GM23338 (cell line): Measurements from ENCODE around the gene TGDS. TPM values are rescaled to one million over a fixed set of nuclear protein-coding genes. Genes with fewer than 3 reads are reported as not detected.
A peak's percentile ranks its signal among the peaks of the same experiment; 100 is the strongest.

Experiments used
- ATAC-seq: fragments of 200-7000 bp; cut with Tn5 transposase; 3 replicates; pipeline ENCODE4 v1.9.1; 2020
- DNase-seq: peaks from one replicate; pipeline ENCODE4 v3.0.0-alpha.2; 2015; ENCODE audit warnings: low spot score
- H2AFZ ChIP-seq: fragments of 200-600 bp; sonication (generic); 2 replicates; pipeline ENCODE4 v1.8.0; 2016; ENCODE audit warnings: antibody characterized with exemption, mild to moderate bottlenecking, moderate library complexity
- H3F3A ChIP-seq: fragments of 200-600 bp; sonication (generic); replicated peaks from 2 replicates; pipeline ENCODE4 v1.8.0; 2017; ENCODE audit warnings: antibody characterized with exemption, mixed run types, low read depth
- H3K27ac ChIP-seq: fragments of 200-600 bp; sonication (generic); 2 replicates; pipeline ENCODE4 v1.6.1; 2016; ENCODE audit warnings: low read depth
- H3K27me3 ChIP-seq: fragments of 200-600 bp; sonication (generic); 2 replicates; pipeline ENCODE4 v1.8.0; 2016; ENCODE audit warnings: mild to moderate bottlenecking, mixed run types, moderate library complexity; ENCODE audit not compliant: insufficient read depth
- H3K36me3 ChIP-seq: fragments of 200-600 bp; sonication (generic); 2 replicates; pipeline ENCODE4 v1.8.0; 2016; ENCODE audit warnings: mild to moderate bottlenecking; ENCODE audit not compliant: insufficient read depth
- H3K4me1 ChIP-seq: fragments of 200-600 bp; sonication (generic); 2 replicates; pipeline ENCODE4 v1.8.0; 2016; ENCODE audit warnings: mild to moderate bottlenecking, moderate library complexity; ENCODE audit not compliant: insufficient read depth
- H3K4me2 ChIP-seq: fragments of 200-600 bp; sonication (generic); 2 replicates; pipeline ENCODE4 v1.7.1; 2017; ENCODE audit warnings: mixed run types
- H3K4me3 ChIP-seq: fragments of 200-600 bp; sonication (generic); 2 replicates; pipeline ENCODE4 v1.6.1; 2016; ENCODE audit warnings: mixed run types
- H3K79me2 ChIP-seq: fragments of 200-600 bp; sonication (generic); replicated peaks from 2 replicates; pipeline ENCODE4 v1.8.0; 2017; ENCODE audit warnings: mild to moderate bottlenecking; ENCODE audit not compliant: insufficient read depth
- H3K9me2 ChIP-seq: fragments of 200-600 bp; sonication (generic); 2 replicates; pipeline ENCODE4 v1.8.0; 2017; ENCODE audit not compliant: insufficient read depth
- H4K20me1 ChIP-seq: fragments of 200-600 bp; sonication (generic); replicated peaks from 2 replicates; pipeline ENCODE4 v1.8.0; 2017; ENCODE audit warnings: mild to moderate bottlenecking; ENCODE audit not compliant: insufficient read depth
- H3K27ac Mint-ChIP-seq: 2 replicates; pipeline ENCODE4 v1.8.0; 2020; ENCODE audit warnings: inconsistent platforms, mild to moderate bottlenecking, moderate library complexity, mixed read lengths
- H3K27me3 Mint-ChIP-seq: 3 replicates; pipeline ENCODE4 v1.8.0; 2022; ENCODE audit warnings: low read depth, mild to moderate bottlenecking, moderate library complexity, mixed read lengths, inconsistent platforms; ENCODE audit not compliant: insufficient read depth, poor library complexity
- H3K36me3 Mint-ChIP-seq: 3 replicates; pipeline ENCODE4 v1.8.0; 2021; ENCODE audit warnings: low read depth, mild to moderate bottlenecking, inconsistent platforms, moderate library complexity, mixed read lengths
- H3K4me1 Mint-ChIP-seq: 3 replicates; pipeline ENCODE4 v1.8.0; 2020; ENCODE audit warnings: mild to moderate bottlenecking, inconsistent platforms, mixed read lengths
- H3K4me3 Mint-ChIP-seq: 3 replicates; pipeline ENCODE4 v1.8.0; 2021; ENCODE audit warnings: moderate library complexity, mild to moderate bottlenecking, inconsistent platforms, mixed read lengths
- H3K9me3 Mint-ChIP-seq: 3 replicates; pipeline ENCODE4 v1.8.0; 2020; ENCODE audit warnings: moderate library complexity, mild to moderate bottlenecking, inconsistent platforms, mixed read lengths
- CREB1 ChIP-seq: fragments of 250-450 bp; sonication (Bioruptor Pico); IDR thresholded peaks from 2 replicates; pipeline ENCODE4 v1.5.0; 2020; ENCODE audit warnings: low read depth, mild to moderate bottlenecking, moderate library complexity
- CTCF ChIP-seq, 2 experiments: fragments of 200-600 bp in 1 of 2; sonication (generic) in 1 of 2; conservative IDR thresholded peaks; 2 replicates each; pipeline versions ENCODE4 v1.5.1 to v1.6.1; 2016 to 2017; ENCODE audit warnings: antibody characterized with exemption in 2 of 2, low read depth in 2 of 2, mild to moderate bottlenecking in 2 of 2, moderate library complexity in 1 of 2
- ETS1 ChIP-seq: IDR thresholded peaks from 2 replicates; pipeline ENCODE4 v1.6.1; 2016; ENCODE audit warnings: antibody characterized with exemption
- EZH2 ChIP-seq: fragments of 200-600 bp; sonication (generic); IDR thresholded peaks from one replicate; pipeline ENCODE4 v1.8.0; 2017; ENCODE audit warnings: antibody characterized with exemption, mild to moderate bottlenecking, low read depth; ENCODE audit not compliant: unreplicated experiment
- EZH2phosphoT487 ChIP-seq: fragments of 200-600 bp; sonication (generic); IDR thresholded peaks from one replicate; pipeline ENCODE4 v1.8.1; 2018; ENCODE audit warnings: antibody characterized with exemption; ENCODE audit not compliant: unreplicated experiment
- JUNB ChIP-seq: IDR thresholded peaks from one replicate; pipeline ENCODE4 v1.6.1; 2016; ENCODE audit warnings: antibody characterized with exemption; ENCODE audit not compliant: unreplicated experiment
- NANOG ChIP-seq: IDR thresholded peaks from 2 replicates; pipeline ENCODE4 v1.6.1; 2016; ENCODE audit warnings: antibody characterized with exemption, borderline replicate concordance
- POLR2AphosphoS5 ChIP-seq: IDR thresholded peaks from 2 replicates; pipeline ENCODE4 v1.6.1; 2016; ENCODE audit warnings: antibody characterized with exemption, low read depth
- REST ChIP-seq: IDR thresholded peaks from one replicate; pipeline ENCODE4 v1.6.1; 2018; ENCODE audit warnings: antibody characterized with exemption; ENCODE audit not compliant: unreplicated experiment
- STAT1 ChIP-seq: IDR thresholded peaks from one replicate; pipeline ENCODE4 v1.6.1; 2016; ENCODE audit warnings: antibody characterized with exemption; ENCODE audit not compliant: unreplicated experiment
- ZNF114 ChIP-seq: fragments of 250-450 bp; sonication (Bioruptor Pico); IDR thresholded peaks from 2 replicates; pipeline ENCODE4 v1.5.0; 2020; ENCODE audit warnings: mild to moderate bottlenecking, moderate library complexity
- ZNF331 ChIP-seq: fragments of 250-450 bp; sonication (Bioruptor Pico); IDR thresholded peaks from 2 replicates; pipeline ENCODE4 v1.5.0; 2020; ENCODE audit warnings: low read depth, mild to moderate bottlenecking, moderate library complexity
- ZNF462 ChIP-seq: fragments of 250-450 bp; sonication (Bioruptor Pico); IDR thresholded peaks from 2 replicates; pipeline ENCODE4 v1.5.0; 2020; ENCODE audit warnings: mild to moderate bottlenecking, moderate library complexity
- polyA plus RNA-seq: library from polyadenylated mRNA; unstranded; fragments of >200 nt; fragmentation: Nextera tagmentation; extraction: Ambion mirVana; gene quantifications from 2 replicates; pipeline ENCODE4 v1.2.1, GENCODE V29; 2016
- total RNA-seq: library from RNA; depleted of rRNA; stranded (reverse); fragments of >200 nt; shearing (Covaris generic); gene quantifications from 2 replicates; pipeline ENCODE4 v1.2.3, GENCODE V29; 2014

TGDS gene
- total and polyA plus RNA-seq, 2 experiments from 2014 or later: 18.4 to 19.6 TPM

- TF ChIP-seq ZNF462 (no peak), JUNB (no peak), ZNF114 (CRISPR knock-in tag) (no peak), ZNF331 (CRISPR knock-in tag) (no peak), CREB1 (CRISPR knock-in tag) (no peak)
These were observed 11.1 kb upstream of the TGDS start (continued) for GRCh38 chr13:94607056-94607455.

DNA sequence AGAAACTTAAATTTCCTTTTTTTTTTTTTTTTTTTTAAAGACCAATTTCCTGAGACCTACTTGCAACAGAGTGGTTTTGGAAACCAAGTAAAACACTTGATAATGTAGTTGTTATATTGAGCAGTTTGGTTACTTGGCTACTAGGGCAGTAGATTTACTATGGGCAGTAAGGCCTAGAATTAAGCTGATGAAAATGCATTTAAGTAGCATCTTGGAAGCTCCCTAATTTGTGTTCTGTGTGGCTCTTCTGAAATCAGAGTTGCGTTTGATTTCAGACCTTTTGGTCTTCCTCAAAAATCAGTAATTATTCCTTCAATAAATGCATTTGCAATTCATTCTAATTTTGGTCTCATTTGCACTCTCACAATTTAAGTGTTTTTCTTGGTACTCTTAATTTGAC, 6.5 kb upstream of the TGDS start:
- H3K79me2 ChIP-seq: peaks cover 37% of the 10 kb centered on the region
- no peak for ATAC-seq
- peak overlapping the region; percentile 77 for H3K4me3 ChIP-seq
- no peaks in the 10 kb centered on the region for H4K20me1 ChIP-seq
- no peak for DNase-seq
- 0 out of 2 replicates have a peak, but pooled peaks cover 2% of the 10 kb centered on the region for H3K36me3 ChIP-seq
- H3K4me2 ChIP-seq: peak overlapping the region; percentile 89
- Mint-ChIP-seq H3K9me3 (peaks cover 16% of the 10 kb centered on the region), H3K27me3 (peaks cover 22% of the 10 kb centered on the region), H3K4me3 (peak overlapping the region; percentile 89), H3K4me1 (peaks cover 7% of the 10 kb centered on the region), H3K36me3 (peaks cover 21% of the 10 kb centered on the region), H3K27ac (peak overlapping the region; percentile 83; the same call in 1 of the 2 replicates)
- H2AFZ ChIP-seq: peak overlapping the region; percentile 80; the same call in 1 of the 2 replicates
- H3K9me2 ChIP-seq: no peaks in the 10 kb centered on the region
- H3K4me1 ChIP-seq: peaks cover 12% of the 10 kb centered on the region; the same call in 1 of the 2 replicates
- H3K27ac ChIP-seq: peak overlapping the region; percentile 48; the same call in 1 of the 2 replicates
- peaks cover 13% of the 10 kb centered on the region for H3K27me3 ChIP-seq
- no peaks in the 10 kb centered on the region for H3F3A ChIP-seq
- no peak for TF ChIP-seq NANOG
- no peak for TF ChIP-seq EZH2
- TF ChIP-seq STAT1: no peak
- TF ChIP-seq ZNF331 (CRISPR knock-in tag): no peak
- no peak for TF ChIP-seq POLR2AphosphoS5
- no peak for TF ChIP-seq CREB1 (CRISPR knock-in tag)
- no peak for TF ChIP-seq REST
- no peak for TF ChIP-seq EZH2phosphoT487
- no peak for TF ChIP-seq JUNB
- no peak for TF ChIP-seq ZNF114 (CRISPR knock-in tag)
- no peak for TF ChIP-seq CTCF (conservative IDR thresholded peaks at IDR 0.05; ENCODE audit: low read depth in 2 of 2)
- TF ChIP-seq ETS1: no peak
